ENCODE data around the gene IFI27L2. TPM values are rescaled to one million over a fixed set of nuclear protein-coding genes. Genes with fewer than 3 reads are reported as not detected.

Gene IFI27L2
- total RNA-seq, 2 experiments from 2014 or later: 52.6 to 102 TPM

GRCh38 chr14:94126419-94126677, 3.1 kb downstream of the IFI27L2 start:
- Histone ChIP-seq H3K4me3 (ENCODE audit: low read depth, low read length, poor library complexity, severe bottlenecking) (no peak overlapping the region), H3K9me2 (ENCODE audit: insufficient read depth, low read length) (no peaks in the 10 kb centered on the region), H4K20me1 (ENCODE audit: insufficient read depth, low read length) (no peaks in the 10 kb centered on the region), H3K27ac (ENCODE audit: low read depth, low read length, poor library complexity, severe bottlenecking) (no peak overlapping the region), H3K36me3 (ENCODE audit: insufficient read depth, low read length) (no peaks in the 10 kb centered on the region), H3K79me2 (ENCODE audit: insufficient read depth, low read depth, low read length) (no peaks in the 10 kb centered on the region), H2AFZ (ENCODE audit: low read length) (no peak overlapping the region), H3K4me1 (ENCODE audit: insufficient read depth, low read length, poor library complexity, severe bottlenecking) (peaks cover 14% of the 10 kb centered on the region), H3K9me3 (ENCODE audit: low read length) (no peaks in the 10 kb centered on the region), H3K4me2 (ENCODE audit: low read length) (no peak overlapping the region)
- TF ChIP-seq EZH2phosphoT487 (IDR thresholded peaks at IDR 0.05; ENCODE audit: borderline replicate concordance, low read depth, low read length) (no peak), CTCF (conservative IDR thresholded peaks at IDR 0.05; ENCODE audit: low read length) (no peak)
- intact Hi-C loops (cut with micrococcal nuclease; ENCODE audit: unreplicated experiment): loop anchor here (5.0 kb wide), 1 partner anchor 44 kb away; the partner anchor contains the start of genes DDX24 and IFI27L1
- ChIA-PET POLR2A (no interaction called here), CTCF (ENCODE audit: unreplicated experiment) (no interaction called here)
- no peak for DNase-seq (ENCODE audit: low spot score)
- no TSS peak for BruUV-seq (replicated peaks)

- H3K79me2 ChIP-seq (ENCODE audit: insufficient read depth, low read depth, low read length): no peaks in the 10 kb centered on the region
- TF ChIP-seq EZH2phosphoT487 (IDR thresholded peaks at IDR 0.05; ENCODE audit: borderline replicate concordance, low read depth, low read length): no peak
- no peak for TF ChIP-seq CTCF (conservative IDR thresholded peaks at IDR 0.05; ENCODE audit: low read length)
- no peak for DNase-seq (ENCODE audit: low spot score)
- H3K9me3 ChIP-seq (ENCODE audit: low read length): no peaks in the 10 kb centered on the region
- intact Hi-C loops (cut with micrococcal nuclease; ENCODE audit: unreplicated experiment): loop anchor here (5.0 kb wide), 1 partner anchor 44 kb away; the partner anchor contains the start of genes DDX24 and IFI27L1
- H3K4me3 ChIP-seq (ENCODE audit: low read depth, low read length, poor library complexity, severe bottlenecking): no peak overlapping the region
- no peaks in the 10 kb centered on the region for H3K36me3 ChIP-seq (ENCODE audit: insufficient read depth, low read length)
- H2AFZ ChIP-seq (ENCODE audit: low read length): no peak overlapping the region
- BruUV-seq (replicated peaks): no TSS peak
- H3K4me2 ChIP-seq (ENCODE audit: low read length): no peak overlapping the region
- POLR2A ChIA-PET: no interaction called here
- no peaks in the 10 kb centered on the region for H4K20me1 ChIP-seq (ENCODE audit: insufficient read depth, low read length)
- H3K9me2 ChIP-seq (ENCODE audit: insufficient read depth, low read length): no peaks in the 10 kb centered on the region
- H3K4me1 ChIP-seq (ENCODE audit: insufficient read depth, low read length, poor library complexity, severe bottlenecking): peaks cover 14% of the 10 kb centered on the region
- CTCF ChIA-PET (ENCODE audit: unreplicated experiment): no interaction called here
- H3K27ac ChIP-seq (ENCODE audit: low read depth, low read length, poor library complexity, severe bottlenecking): no peak overlapping the region
These were observed 3.6 kb downstream of the IFI27L2 start for GRCh38 chr14:94125659-94126418.
